Measurements from ENCODE around the gene FRS2.

DNA sequence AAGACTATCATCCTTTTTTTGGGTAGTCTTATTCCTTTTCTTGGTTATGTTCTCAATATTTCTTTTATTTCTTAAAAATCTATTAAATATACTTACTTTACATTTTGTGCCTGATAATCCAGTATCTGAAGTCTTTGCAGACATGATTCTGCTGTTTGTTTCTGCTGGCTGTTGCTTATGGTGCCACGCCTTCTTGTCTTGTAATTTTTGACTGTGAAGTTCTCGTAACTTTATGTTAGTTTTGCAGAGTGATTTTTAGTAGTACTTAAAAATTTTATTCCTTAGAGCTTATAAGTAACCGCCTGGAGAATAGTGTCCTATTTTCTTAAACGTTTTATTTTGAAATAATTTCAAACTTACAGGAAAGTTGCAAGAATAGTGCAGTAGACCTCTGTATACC lies 10.5 kb downstream of the FRS2 start:
- no peak for TF ChIP-seq POLR2AphosphoS5 (IDR thresholded peaks at IDR 0.05; ENCODE audit: low read depth, low read length)
- no peak for TF ChIP-seq POLR2A (IDR thresholded peaks at IDR 0.05; ENCODE audit: low read depth, low read length)
- TF ChIP-seq TAF1 (IDR thresholded peaks at IDR 0.05; ENCODE audit: borderline replicate concordance, low read depth, low read length): no peak

Data from GM12892 (cell line).